HG02759 (cell line): ENCODE data around the gene P4HA2.
A peak's percentile ranks its signal among the peaks of the same experiment; 100 is the strongest.

Source experiments
- ATAC-seq: cut with Tn5 transposase; IDR thresholded peaks from one replicate; pipeline ENCODE4 v1.9.1; 2021; ENCODE audit warnings: mild to moderate bottlenecking, moderate library complexity; ENCODE audit not compliant: unreplicated experiment

The P4HA2 gene

GRCh38 chr5:132265336-132266030 is 37.8 kb upstream of the P4HA2 start:
- no peak for ATAC-seq

DNA sequence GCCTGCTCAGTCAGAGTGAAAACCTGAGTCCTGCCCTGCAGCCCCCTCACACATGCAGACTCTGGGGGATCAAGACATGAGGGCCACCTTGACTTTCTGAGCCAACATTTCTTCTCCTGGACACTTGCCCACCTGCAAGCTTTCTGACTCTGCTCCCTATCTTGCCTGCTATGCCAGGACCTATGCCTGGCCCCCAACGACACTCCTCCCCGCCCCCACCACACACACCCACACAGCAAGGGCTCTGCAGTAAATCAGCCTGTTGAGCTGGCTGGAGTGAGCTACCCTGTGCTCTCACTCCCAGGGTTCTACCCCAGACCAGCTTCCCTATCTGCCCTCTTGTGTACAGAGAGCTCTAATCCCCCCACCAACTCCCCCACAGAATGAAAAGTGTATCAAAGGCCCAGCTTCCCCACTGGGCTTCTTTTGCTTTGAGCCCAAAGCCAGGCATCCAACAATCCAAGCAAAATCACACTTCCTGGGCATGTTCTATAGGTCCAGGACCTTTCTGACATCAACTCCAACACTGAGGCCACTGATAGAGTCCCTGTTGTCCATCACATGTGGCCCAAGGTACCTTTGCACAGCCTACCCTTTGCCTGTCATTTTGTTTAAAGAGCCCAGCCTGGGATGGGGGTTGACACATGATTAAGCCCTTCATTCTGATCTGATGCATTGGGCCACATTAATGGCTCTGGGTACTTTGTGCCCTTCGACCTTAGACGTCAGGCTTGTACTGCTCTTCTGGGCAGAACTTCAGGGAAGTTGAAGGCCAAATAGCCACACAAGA is 37.1 kb upstream of the P4HA2 start:
- no peak for ATAC-seq

- ATAC-seq, result no peak
Observed at GRCh38 chr5:132263548-132264261, 36.1 kb upstream of the P4HA2 start.

GRCh38 chr5:132262882-132263547 is 35.4 kb upstream of the P4HA2 start:
- ATAC-seq, result no peak

- ATAC-seq, result no peak
Observed at GRCh38 chr5:132261881-132262845, 34.5 kb upstream of the P4HA2 start.

- peak; percentile 72 for ATAC-seq
Observed at GRCh38 chr5:132260714-132261551, 33.3 kb upstream of the P4HA2 start.

- no peak for ATAC-seq
Observed at GRCh38 chr5:132260051-132260450, 32.4 kb upstream of the P4HA2 start.

DNA sequence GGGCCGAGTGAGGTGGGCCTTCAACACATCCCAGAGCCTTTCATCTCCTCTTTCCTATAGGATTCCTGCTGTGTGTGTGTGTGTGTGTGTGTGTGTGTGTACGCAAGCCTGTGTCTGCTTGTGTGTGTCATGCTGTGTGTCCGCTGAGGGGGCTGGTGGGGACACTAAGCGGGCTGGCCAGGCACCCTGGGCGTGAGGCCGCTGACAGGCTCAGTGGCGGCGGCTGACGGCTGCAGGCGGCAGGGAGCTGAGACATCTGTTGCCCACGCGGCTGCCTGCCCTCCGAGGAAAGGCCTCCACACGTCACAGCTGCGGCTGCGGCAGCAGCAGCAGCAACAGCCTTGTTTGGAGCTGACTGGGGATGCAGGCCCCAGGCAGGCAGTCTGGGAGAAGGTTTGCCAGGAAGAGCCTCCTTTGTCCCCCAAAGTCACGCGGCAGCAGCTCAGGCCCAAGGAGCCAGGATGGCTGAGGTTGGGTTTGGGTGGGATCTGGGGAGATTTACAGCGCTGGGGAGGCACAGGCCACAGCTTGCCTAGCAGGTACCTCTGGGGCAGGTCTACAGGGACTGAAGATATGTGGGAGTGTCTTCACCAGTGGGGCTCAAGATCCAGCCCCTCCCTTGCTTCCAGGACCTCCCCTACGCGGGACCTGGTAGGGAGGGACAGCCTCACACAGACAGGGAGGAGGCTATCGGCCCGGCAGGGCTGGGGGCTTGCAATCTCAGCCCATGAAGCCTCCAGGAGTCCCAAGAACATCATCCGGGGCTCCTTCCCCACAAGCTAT is 31.6 kb upstream of the P4HA2 start:
- ATAC-seq, result no peak

DNA sequence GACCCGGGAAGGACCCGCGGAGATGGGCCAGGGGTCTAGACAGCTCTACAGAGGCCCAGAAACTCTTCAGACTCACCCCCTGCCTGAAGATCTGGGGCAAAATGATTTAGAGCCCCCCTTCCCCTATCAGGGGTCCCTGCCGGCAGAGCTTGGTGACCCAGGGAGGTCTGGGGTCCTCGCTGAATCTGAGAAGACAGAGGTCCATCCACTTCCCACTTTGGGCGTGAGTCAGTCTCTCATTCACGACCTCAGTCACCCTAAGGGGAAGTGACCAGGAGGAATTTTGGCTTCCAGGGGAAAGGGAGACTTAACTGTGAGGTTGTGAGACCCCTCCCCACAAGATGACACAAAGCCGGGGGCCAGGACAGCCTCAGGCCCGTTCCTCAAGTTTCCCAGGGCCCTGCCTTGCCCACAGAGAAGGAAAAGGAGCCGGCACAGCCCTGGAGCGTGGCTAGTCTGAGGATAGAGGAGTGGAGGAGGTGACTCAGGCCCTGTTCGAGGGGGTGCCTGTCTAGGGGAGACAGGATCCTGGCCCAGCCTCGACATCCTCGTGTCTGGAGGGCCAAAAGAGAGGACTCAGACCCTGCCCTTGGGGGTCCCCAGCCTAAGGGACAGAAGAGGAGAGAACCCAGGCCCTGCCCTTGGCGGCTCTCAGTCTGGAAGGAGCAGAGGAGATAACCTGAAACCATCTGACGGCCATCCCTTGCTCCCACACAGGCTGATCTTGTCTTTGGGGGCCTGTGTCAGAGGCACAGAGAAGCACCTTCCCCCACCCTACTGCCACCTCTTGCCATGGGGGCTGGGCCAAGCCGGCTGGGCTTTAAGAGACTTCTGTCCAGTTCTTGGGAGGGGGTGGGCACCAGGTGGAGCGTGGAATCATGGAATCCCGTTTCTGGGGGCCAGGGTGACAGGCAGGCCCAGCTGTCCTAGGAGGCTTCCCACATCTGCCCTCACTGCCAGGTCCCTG is 30.7 kb upstream of the P4HA2 start:
- ATAC-seq, result no peak

GRCh38 chr5:132257131-132258101 is 29.8 kb upstream of the P4HA2 start, which contains the start of gene PDLIM4:
PDLIM4 (plus strand) TSS chr5:132257696; CDS start chr5:132257735, 39 bp downstream.
- no peak for ATAC-seq

DNA sequence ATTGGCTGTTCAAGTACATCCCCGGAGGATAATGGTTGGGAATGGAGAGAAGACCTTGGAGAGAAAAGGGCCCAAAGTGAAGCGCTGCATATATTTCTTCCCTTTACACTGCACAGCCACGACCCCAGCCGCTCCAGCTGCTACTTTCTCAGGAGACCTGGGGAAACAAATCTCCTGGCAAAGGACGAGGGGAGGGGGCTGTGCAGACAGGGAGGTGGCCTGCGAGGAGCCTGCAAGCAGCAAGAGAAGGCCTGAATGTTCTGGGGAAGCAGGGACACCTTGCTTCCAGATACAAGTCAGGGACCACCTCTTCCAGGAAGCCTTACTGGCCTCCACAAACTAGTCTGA is 29.1 kb upstream of the P4HA2 start:
- no peak for ATAC-seq

GRCh38 chr5:132256086-132256782 is 28.6 kb upstream of the P4HA2 start:
- no peak for ATAC-seq

DNA sequence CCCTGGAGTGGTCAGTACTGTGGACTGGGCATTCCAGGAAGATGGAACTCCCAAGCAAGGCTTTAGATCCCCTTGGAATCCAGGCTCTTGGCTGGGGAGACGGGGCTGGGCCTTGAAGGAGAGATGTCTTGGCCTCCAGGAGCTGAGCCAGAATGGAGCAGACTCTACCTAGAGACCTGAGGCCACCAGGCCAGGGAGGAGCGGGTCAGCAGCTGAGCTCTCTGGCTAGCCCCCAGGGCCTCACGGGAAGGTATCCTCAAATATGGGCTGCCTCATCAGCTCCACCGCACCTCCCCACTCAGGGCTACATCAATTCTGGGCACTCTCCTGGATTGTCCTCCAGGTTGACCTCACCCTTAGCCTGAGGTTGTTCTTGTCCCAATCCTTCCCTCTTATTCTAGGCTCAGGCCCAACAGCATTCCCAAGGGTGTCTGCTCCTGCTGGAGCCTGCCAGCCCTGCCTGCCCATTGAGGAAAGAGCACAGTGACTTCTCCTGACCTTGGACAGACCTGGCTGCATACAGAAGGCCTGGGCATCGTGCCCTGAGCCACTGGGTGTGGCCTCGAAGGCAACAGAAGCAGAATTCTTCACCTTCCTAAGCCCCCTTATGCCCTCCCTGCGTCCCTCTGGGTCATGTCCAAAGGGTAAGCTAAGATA is 26.8 kb upstream of the P4HA2 start:
- no peak for ATAC-seq

GRCh38 chr5:132253452-132254320 is 26.0 kb upstream of the P4HA2 start:
- no peak for ATAC-seq
